Measurements from ENCODE around the gene PIK3R1. TPM values are rescaled to one million over a fixed set of nuclear protein-coding genes. Genes with fewer than 3 reads are reported as not detected.

PIK3R1 gene
- total and polyA plus RNA-seq, 4 donors, result 73.3 to 123 (median 88.3) TPM

DNA sequence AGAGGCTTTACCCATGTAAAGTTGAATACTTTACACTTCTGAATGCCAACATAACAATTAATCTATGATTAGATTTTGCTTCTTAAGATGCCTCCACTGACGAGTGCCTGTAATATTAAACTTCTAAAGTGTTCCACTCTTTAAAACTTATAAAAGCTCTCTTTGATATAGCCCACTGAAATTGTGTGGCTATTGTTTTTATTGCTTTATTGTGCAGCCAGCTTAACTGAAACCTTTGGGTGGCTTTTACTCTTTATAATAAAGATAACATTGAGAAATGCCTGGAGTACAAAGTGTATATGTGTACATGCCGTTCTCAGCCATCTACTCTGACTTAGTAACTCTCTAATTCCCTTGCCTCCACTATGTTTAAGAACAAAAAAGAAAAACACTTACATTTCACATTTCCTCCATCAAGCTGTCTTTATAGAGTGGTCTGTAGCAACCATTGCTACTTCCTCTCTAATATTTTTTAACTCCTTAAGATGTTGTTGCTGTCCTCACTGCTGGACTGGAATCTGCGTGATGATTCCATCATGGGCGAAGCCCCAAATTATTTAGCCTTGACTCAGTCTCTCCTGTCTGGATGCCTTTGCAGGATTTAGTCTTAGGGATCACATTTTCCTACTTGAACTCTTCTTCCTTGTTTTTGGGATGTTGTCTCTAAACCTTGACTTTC lies 9.1 kb downstream of the PIK3R1 start:
- Histone ChIP-seq H3K9me3 (ENCODE audit: control insufficient read depth, insufficient read depth, low read length) (no peaks in the 10 kb centered on the region), H3K27me3 (ENCODE audit: control insufficient read depth, insufficient read depth, low read length) (no peaks in the 10 kb centered on the region), H3K27ac (ENCODE audit: low read depth, low read length) (no peak overlapping the region), H3K36me3 (ENCODE audit: control insufficient read depth, insufficient read depth, low read length) (peaks cover 3% of the 10 kb centered on the region), H3K4me3 (ENCODE audit: low read depth, low read length) (no peak overlapping the region), H3K4me1 (ENCODE audit: control insufficient read depth, insufficient read depth, low read length) (peaks cover 16% of the 10 kb centered on the region)
- no CpG with 5 or more reads among the region's 4 CpGs for WGBS (ENCODE audit: insufficient coverage)
- DNase-seq (ENCODE audit: low read depth in 4 of 6, low spot score in 6 of 6), result no peak

DNA sequence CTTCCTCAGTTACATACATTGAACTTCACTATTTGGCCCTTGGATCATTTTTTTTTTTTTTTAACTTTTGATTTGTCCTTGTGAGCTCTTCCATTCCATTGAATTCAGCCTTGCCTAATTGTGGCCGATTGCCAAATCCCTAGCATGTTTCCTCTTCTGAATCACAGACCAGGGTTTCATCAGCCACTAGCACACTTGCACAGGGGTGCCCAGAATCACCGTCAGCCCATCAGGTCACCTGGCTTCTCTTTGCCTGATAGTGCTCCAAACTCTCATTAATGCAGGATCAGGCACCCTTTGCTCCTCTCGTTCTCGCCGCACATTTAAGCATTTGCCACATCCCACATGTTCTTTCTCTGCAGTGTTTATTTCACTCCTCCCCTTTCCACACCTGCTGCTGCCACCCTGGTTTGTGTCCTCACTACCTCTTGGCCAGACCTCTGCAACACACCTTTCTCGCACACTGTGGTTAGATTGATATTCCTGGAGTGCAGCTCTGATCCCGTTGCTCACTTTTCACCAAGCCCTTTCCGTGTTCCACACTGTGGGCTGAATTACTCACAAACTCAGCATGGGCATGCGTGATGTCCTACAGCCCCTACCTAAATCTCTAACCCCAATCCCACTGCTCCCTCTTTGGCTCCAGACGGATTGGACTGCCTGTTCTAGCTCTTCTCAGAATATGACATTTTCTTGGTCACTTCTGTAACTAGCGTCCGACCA lies 9.8 kb downstream of the PIK3R1 start:
- Histone ChIP-seq H3K27ac (ENCODE audit: low read depth, low read length) (no peak overlapping the region), H3K4me1 (ENCODE audit: control insufficient read depth, insufficient read depth, low read length) (peaks cover 16% of the 10 kb centered on the region)

DNA sequence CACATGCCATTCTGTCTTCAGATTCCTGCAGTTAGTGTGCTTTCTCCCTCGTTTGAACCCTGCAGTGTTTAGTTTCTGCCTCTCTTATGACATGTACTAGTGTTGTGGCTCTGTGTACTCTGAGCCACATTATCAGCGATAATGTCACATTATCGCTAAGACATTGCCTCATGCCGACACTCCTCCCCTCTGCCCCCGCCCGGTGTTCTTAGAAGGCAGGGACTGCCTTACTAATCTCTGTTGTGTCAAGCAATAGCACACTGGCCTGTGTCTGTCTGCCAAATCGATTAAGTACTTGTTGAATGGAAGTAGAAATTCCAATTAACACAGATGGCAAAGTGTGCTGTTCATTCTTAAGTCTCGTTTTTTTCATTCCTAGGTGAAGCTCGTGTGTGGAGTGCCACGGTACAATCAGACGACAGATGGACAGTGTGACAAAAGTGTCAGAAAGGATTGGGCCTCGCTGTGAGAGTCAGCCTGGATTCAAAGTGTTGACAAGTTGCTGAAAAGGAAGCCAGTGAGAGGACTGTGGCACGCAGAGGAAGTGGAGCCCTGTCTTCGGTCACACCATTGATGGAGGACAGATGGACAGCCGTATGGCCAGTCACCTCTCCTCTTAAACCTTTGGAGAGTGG lies 10.5 kb downstream of the PIK3R1 start:
- peaks cover 3% of the 10 kb centered on the region for H3K36me3 ChIP-seq (ENCODE audit: control insufficient read depth, insufficient read depth, low read length)
- H3K9me3 ChIP-seq (ENCODE audit: control insufficient read depth, insufficient read depth, low read length), result no peaks in the 10 kb centered on the region
- no peaks in the 10 kb centered on the region for H3K27me3 ChIP-seq (ENCODE audit: control insufficient read depth, insufficient read depth, low read length)
- no peak overlapping the region for H3K27ac ChIP-seq (ENCODE audit: low read depth, low read length)
- WGBS (ENCODE audit: insufficient coverage), result 65% methylated on average over 6 of the region's 15 CpGs
- H3K4me1 ChIP-seq (ENCODE audit: control insufficient read depth, insufficient read depth, low read length), result peaks cover 16% of the 10 kb centered on the region
- no peak overlapping the region for H3K4me3 ChIP-seq (ENCODE audit: low read depth, low read length)
- DNase-seq (ENCODE audit: low read depth in 4 of 6, low spot score in 6 of 6), result peak in 1 of 6 donors; percentile 28

More for the DNA sequence above, 9.8 kb downstream of the PIK3R1 start:
- Histone ChIP-seq H3K36me3 (ENCODE audit: control insufficient read depth, insufficient read depth, low read length) (peaks cover 3% of the 10 kb centered on the region), H3K4me3 (ENCODE audit: low read depth, low read length) (no peak overlapping the region), H3K9me3 (ENCODE audit: control insufficient read depth, insufficient read depth, low read length) (no peaks in the 10 kb centered on the region), H3K27me3 (ENCODE audit: control insufficient read depth, insufficient read depth, low read length) (no peaks in the 10 kb centered on the region)
- DNase-seq (ENCODE audit: low read depth in 4 of 6, low spot score in 6 of 6), result peak in 1 of 6 donors; percentile 38
- WGBS (ENCODE audit: insufficient coverage), result 70% methylated on average over 12 of the region's 12 CpGs

DNA sequence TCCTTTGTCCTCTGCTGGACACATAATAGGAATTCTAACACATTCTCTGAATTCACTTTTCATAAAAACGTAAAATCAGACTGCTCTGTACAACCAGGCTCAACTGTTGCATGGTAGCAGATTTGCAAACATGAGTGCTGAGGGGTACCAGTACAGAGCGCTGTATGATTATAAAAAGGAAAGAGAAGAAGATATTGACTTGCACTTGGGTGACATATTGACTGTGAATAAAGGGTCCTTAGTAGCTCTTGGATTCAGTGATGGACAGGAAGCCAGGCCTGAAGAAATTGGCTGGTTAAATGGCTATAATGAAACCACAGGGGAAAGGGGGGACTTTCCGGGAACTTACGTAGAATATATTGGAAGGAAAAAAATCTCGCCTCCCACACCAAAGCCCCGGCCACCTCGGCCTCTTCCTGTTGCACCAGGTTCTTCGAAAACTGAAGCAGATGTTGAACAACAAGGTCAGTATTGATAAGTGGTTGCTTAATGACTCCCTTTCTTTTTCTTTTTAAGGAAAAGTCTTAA lies 11.1 kb downstream of the PIK3R1 start:
- H3K27me3 ChIP-seq (ENCODE audit: control insufficient read depth, insufficient read depth, low read length), result no peaks in the 10 kb centered on the region
- no peak overlapping the region for H3K4me3 ChIP-seq (ENCODE audit: low read depth, low read length)
- WGBS (ENCODE audit: insufficient coverage), result 84% methylated on average over 3 of the region's 8 CpGs
- peaks cover 16% of the 10 kb centered on the region for H3K4me1 ChIP-seq (ENCODE audit: control insufficient read depth, insufficient read depth, low read length)
- no peak overlapping the region for H3K27ac ChIP-seq (ENCODE audit: low read depth, low read length)
- H3K36me3 ChIP-seq (ENCODE audit: control insufficient read depth, insufficient read depth, low read length), result peaks cover 3% of the 10 kb centered on the region
- no peaks in the 10 kb centered on the region for H3K9me3 ChIP-seq (ENCODE audit: control insufficient read depth, insufficient read depth, low read length)
- DNase-seq (ENCODE audit: low read depth in 4 of 6, low spot score in 6 of 6), result no peak

DNA sequence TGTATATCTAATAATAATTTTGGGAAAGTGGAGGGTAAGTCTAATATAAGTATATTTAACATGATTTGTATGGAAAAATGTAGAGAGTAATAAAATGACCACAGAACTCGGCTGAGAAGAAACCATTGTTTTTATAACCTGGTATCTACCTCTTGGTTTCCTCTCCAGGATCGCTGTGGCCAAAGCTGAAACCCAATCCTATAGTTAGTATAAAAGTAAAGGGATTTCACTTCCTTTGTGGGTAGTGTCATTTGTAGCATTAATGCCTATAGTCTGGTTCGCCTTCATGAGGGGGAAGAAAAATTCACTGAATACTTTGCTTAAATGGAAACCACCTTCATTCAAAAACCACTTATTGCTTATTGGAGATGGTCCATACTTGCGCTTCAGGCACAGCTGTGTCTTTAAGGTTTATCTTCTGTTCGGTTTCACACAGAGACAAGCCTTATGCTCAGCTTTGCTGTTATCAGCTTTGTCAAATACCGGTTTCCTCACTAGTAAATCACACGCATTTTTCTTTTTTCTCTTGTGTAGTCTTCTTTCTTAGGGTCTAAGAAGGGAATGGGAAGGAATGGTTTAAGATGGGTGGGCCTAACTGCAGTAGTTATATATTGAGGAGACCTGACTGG lies 12.1 kb downstream of the PIK3R1 start:
- H3K27me3 ChIP-seq (ENCODE audit: control insufficient read depth, insufficient read depth, low read length), result no peaks in the 10 kb centered on the region
- 45% methylated on average over 2 of the region's 7 CpGs for WGBS (ENCODE audit: insufficient coverage)
- DNase-seq (ENCODE audit: low read depth in 4 of 6, low spot score in 6 of 6), result peak in 1 of 6 donors; percentile 39
- H3K4me3 ChIP-seq (ENCODE audit: low read depth, low read length), result no peak overlapping the region
- no peak overlapping the region for H3K27ac ChIP-seq (ENCODE audit: low read depth, low read length)
- peaks cover 16% of the 10 kb centered on the region for H3K4me1 ChIP-seq (ENCODE audit: control insufficient read depth, insufficient read depth, low read length)
- H3K36me3 ChIP-seq (ENCODE audit: control insufficient read depth, insufficient read depth, low read length), result peaks cover 3% of the 10 kb centered on the region
- no peaks in the 10 kb centered on the region for H3K9me3 ChIP-seq (ENCODE audit: control insufficient read depth, insufficient read depth, low read length)

DNA sequence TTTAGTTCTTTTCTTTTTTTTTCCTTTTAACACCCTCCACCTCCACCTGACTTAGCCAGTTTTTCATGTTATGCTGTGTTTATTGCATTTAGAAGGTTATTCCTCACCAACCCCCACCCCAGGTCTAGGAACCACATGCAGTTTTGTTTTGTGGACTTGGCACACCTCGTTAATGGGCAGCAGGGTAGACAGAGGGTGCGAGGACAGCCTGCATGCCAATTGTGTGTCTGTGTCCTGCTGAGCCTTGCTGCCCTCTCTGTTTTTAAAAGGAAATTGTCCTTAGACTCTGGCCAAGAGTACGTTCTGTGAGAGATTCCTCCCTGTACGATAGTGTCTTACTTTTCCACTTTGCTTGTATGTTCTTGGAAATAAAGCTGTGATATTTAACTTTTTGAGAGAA lies 13.9 kb downstream of the PIK3R1 start:
- 27% methylated on average over 3 of the region's 4 CpGs for WGBS (ENCODE audit: insufficient coverage)
- H3K9me3 ChIP-seq (ENCODE audit: control insufficient read depth, insufficient read depth, low read length), result no peaks in the 10 kb centered on the region
- H3K36me3 ChIP-seq (ENCODE audit: control insufficient read depth, insufficient read depth, low read length), result peaks cover 3% of the 10 kb centered on the region
- no peak overlapping the region for H3K27ac ChIP-seq (ENCODE audit: low read depth, low read length)
- H3K27me3 ChIP-seq (ENCODE audit: control insufficient read depth, insufficient read depth, low read length), result no peaks in the 10 kb centered on the region
- no peak overlapping the region for H3K4me3 ChIP-seq (ENCODE audit: low read depth, low read length)
- peaks cover 16% of the 10 kb centered on the region for H3K4me1 ChIP-seq (ENCODE audit: control insufficient read depth, insufficient read depth, low read length)
- DNase-seq (ENCODE audit: low read depth in 4 of 6, low spot score in 6 of 6), result no peak

DNA sequence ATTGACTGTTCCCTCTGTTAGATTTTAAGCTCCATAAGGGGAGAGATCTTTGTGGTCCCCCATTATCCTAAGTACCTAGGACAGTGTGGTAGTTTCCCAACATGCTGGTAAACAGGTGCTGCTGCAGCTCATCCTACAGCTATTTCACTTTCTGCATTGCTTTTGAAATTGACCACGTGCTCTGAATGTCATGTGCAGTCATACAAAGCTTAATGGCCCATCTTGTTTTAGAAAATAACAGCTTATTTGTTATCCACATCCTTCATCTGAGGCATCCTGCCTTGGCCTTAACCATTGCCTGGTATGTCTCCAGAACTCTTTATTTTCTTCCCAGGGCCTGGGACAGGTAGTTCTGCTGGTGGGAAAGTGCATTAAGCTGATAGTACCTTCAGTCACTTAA lies 14.7 kb downstream of the PIK3R1 start:
- WGBS (ENCODE audit: insufficient coverage), result 36% methylated on average over 1 of the region's 1 CpG
- Histone ChIP-seq H3K27ac (ENCODE audit: low read depth, low read length) (no peak overlapping the region), H3K27me3 (ENCODE audit: control insufficient read depth, insufficient read depth, low read length) (no peaks in the 10 kb centered on the region), H3K4me1 (ENCODE audit: control insufficient read depth, insufficient read depth, low read length) (peaks cover 12% of the 10 kb centered on the region), H3K9me3 (ENCODE audit: control insufficient read depth, insufficient read depth, low read length) (no peaks in the 10 kb centered on the region), H3K36me3 (ENCODE audit: control insufficient read depth, insufficient read depth, low read length) (peaks cover 3% of the 10 kb centered on the region), H3K4me3 (ENCODE audit: low read depth, low read length) (no peak overlapping the region)
- no peak for DNase-seq (ENCODE audit: low read depth in 4 of 6, low spot score in 6 of 6)

DNA sequence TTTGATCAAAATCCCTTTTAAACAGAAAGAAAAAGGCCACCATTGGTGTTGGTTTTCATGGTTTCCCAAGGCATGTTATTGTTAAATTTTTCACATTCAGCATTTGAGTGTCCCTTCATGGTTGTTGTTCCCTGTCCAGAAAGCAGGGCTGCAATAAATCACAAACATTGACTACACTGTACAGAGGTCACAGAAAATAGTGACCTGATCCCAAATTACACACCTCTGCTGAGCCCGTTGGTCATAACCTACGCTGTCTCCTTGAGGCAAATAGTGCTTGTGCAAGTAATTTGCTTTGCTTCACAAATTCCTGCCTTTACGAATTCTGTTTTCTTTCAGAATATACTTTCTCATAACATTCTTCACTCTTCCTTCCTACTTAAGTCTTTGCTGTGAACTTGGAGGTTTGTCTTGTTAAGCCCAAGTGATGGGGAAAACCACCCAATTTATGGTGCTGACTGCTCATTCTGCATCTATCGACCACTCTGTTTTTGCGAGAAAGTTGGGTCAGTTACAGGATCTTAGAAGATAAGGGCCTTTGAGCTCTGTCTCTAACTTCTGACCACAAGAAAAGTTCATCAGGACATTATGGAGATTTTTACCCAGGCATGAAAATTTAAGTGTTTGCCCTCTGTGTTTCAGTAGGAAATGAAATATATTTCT lies 16.0 kb downstream of the PIK3R1 start:
- no CpG with 5 or more reads among the region's 5 CpGs for WGBS (ENCODE audit: insufficient coverage)
- H3K4me1 ChIP-seq (ENCODE audit: control insufficient read depth, insufficient read depth, low read length), result peaks cover 3% of the 10 kb centered on the region
- no peak overlapping the region for H3K4me3 ChIP-seq (ENCODE audit: low read depth, low read length)
- no peak overlapping the region for H3K27ac ChIP-seq (ENCODE audit: low read depth, low read length)
- H3K9me3 ChIP-seq (ENCODE audit: control insufficient read depth, insufficient read depth, low read length), result no peaks in the 10 kb centered on the region
- peaks cover 3% of the 10 kb centered on the region for H3K36me3 ChIP-seq (ENCODE audit: control insufficient read depth, insufficient read depth, low read length)
- DNase-seq (ENCODE audit: low read depth in 4 of 6, low spot score in 6 of 6), result no peak
- H3K27me3 ChIP-seq (ENCODE audit: control insufficient read depth, insufficient read depth, low read length), result no peaks in the 10 kb centered on the region

DNA sequence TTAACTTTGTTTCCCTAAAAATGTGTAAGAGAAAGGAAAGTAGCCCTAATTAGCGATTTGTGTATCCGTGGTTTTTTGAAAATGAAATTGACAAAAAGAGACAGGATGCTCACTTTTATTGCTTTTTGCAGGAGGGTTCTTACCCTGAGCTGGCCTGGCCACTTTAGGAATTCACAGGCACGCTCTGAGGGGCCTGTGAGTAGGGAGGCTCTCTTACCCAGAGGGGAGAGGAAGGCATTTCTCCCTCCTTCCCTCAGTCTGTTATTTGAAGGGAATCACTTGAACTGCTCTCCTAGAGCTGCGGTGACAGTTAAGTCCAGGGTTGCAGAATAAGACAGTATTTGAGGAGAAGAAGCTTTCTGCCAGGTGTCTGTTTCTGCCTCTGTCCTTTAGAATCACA lies 16.7 kb downstream of the PIK3R1 start:
- Histone ChIP-seq H3K27ac (ENCODE audit: low read depth, low read length) (no peak overlapping the region), H3K9me3 (ENCODE audit: control insufficient read depth, insufficient read depth, low read length) (no peaks in the 10 kb centered on the region), H3K36me3 (ENCODE audit: control insufficient read depth, insufficient read depth, low read length) (no peaks in the 10 kb centered on the region), H3K4me3 (ENCODE audit: low read depth, low read length) (no peak overlapping the region), H3K4me1 (ENCODE audit: control insufficient read depth, insufficient read depth, low read length) (peaks cover 3% of the 10 kb centered on the region), H3K27me3 (ENCODE audit: control insufficient read depth, insufficient read depth, low read length) (no peaks in the 10 kb centered on the region)
- DNase-seq (ENCODE audit: low read depth in 4 of 6, low spot score in 6 of 6), result no peak
- WGBS (ENCODE audit: insufficient coverage), result 74% methylated on average over 3 of the region's 4 CpGs

Data from spinal cord (tissue), 10 donors.